ENCODE results near the gene ETV1.

ETV1 gene

DNA sequence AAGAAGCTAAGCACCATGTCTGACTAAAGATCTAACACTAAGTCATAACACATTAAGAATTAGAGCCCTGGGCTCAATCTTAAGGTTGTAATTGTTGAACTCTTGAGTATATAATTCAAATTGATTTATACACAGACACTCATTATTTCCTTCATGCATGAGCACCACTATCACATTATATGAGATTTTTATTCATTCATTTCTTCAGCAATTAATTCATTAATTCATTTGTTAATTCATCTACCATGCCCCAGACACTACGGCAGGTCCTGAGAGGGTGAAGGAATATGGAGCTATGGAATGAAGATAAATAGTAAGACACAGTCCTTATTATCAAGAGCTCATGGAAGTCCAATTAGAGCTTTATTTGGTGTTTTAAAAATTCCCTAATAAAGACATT lies 41.9 kb downstream of the ETV1 start:
- Histone ChIP-seq H3F3A (ENCODE audit: control insufficient read depth, insufficient read depth) (no peaks in the 10 kb centered on the region), H4K20me1 (ENCODE audit: control insufficient read depth, insufficient read depth, low read depth, low read length) (no peaks in the 10 kb centered on the region), H3K27ac (ENCODE audit: low read depth, low read length) (no peak overlapping the region), H3K27me3 (ENCODE audit: control insufficient read depth, low read length) (no peaks in the 10 kb centered on the region), H3K36me3 (ENCODE audit: control insufficient read depth, low read length) (no peaks in the 10 kb centered on the region), H3K4me2 (ENCODE audit: low read length) (no peak overlapping the region), H3K79me2 (ENCODE audit: control insufficient read depth, low read length) (no peaks in the 10 kb centered on the region), H3K4me1 (ENCODE audit: control insufficient read depth, low read length) (no peaks in the 10 kb centered on the region), H3K4me3 (ENCODE audit: low read length) (no peak overlapping the region), H3K9me3 (ENCODE audit: control insufficient read depth, insufficient read depth, low read length) (no peaks in the 10 kb centered on the region; the same call in 1 of the 2 replicates), H3K9me2 (replicated peaks; ENCODE audit: control insufficient read depth, low read length) (no peaks in the 10 kb centered on the region)
- TF ChIP-seq, protein P1, sequence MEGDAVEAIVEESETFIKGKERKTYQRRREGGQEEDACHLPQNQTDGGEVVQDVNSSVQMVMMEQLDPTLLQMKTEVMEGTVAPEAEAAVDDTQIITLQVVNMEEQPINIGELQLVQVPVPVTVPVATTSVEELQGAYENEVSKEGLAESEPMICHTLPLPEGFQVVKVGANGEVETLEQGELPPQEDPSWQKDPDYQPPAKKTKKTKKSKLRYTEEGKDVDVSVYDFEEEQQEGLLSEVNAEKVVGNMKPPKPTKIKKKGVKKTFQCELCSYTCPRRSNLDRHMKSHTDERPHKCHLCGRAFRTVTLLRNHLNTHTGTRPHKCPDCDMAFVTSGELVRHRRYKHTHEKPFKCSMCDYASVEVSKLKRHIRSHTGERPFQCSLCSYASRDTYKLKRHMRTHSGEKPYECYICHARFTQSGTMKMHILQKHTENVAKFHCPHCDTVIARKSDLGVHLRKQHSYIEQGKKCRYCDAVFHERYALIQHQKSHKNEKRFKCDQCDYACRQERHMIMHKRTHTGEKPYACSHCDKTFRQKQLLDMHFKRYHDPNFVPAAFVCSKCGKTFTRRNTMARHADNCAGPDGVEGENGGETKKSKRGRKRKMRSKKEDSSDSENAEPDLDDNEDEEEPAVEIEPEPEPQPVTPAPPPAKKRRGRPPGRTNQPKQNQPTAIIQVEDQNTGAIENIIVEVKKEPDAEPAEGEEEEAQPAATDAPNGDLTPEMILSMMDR (IDR thresholded peaks at IDR 0.05; ENCODE audit: low read depth, low read length, poor library complexity, severe bottlenecking) = no peak
- no peak for TF ChIP-seq EZH2phosphoT487 (IDR thresholded peaks at IDR 0.05; ENCODE audit: borderline replicate concordance, low read length)

DNA sequence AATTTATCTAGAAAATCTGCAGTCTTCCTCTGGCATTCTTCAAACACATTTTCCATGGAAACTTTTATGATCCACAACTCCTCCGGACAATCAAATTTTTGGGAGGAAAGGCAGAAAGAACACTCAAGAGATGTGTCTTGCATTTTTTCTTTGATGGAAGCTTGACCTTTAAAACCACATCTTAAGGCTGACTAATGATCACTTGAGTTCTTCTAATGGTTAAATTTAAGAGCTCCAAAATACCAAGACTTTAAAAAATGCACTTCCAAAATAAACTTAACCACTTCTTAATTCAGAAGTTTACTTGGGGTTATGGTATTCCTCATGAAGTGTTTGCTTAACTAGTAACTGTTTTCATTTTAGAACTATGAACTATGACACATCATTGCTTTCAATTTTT lies 43.3 kb downstream of the ETV1 start:
- Histone ChIP-seq H3K79me2 (ENCODE audit: control insufficient read depth, low read length) (no peaks in the 10 kb centered on the region), H3K9me2 (replicated peaks; ENCODE audit: control insufficient read depth, low read length) (no peaks in the 10 kb centered on the region), H3K4me3 (ENCODE audit: low read length) (no peak overlapping the region), H3F3A (ENCODE audit: control insufficient read depth, insufficient read depth) (no peaks in the 10 kb centered on the region), H3K36me3 (ENCODE audit: control insufficient read depth, low read length) (no peaks in the 10 kb centered on the region), H3K27me3 (ENCODE audit: control insufficient read depth, low read length) (no peaks in the 10 kb centered on the region), H3K27ac (ENCODE audit: low read depth, low read length) (no peak overlapping the region), H3K4me1 (ENCODE audit: control insufficient read depth, low read length) (no peaks in the 10 kb centered on the region), H3K4me2 (ENCODE audit: low read length) (no peak overlapping the region), H4K20me1 (ENCODE audit: control insufficient read depth, insufficient read depth, low read depth, low read length) (no peaks in the 10 kb centered on the region), H3K9me3 (ENCODE audit: control insufficient read depth, insufficient read depth, low read length) (no peaks in the 10 kb centered on the region; the same call in 1 of the 2 replicates)
- TF ChIP-seq, protein P1 (IDR thresholded peaks at IDR 0.05; ENCODE audit: low read depth, low read length, poor library complexity, severe bottlenecking) = no peak
- TF ChIP-seq EZH2phosphoT487 (IDR thresholded peaks at IDR 0.05; ENCODE audit: borderline replicate concordance, low read length) = no peak

DNA sequence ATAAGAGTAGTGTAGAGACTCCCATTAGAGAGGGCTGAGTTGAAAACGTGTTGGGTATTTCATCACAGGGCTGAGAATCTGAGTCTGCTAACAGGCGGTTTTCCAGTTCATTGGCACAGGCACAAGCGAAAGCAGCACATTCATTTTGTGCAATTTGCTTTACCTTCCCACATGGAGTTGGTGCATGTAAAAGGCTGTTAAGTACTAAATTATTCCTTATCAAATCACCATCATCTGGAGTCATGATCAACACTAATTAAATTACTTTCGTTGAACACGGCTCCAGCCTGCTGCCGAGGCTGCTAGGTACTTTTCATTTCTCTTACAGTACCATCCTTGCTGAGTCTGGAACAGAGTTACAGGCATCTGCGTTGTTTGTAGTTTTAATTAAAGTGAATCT lies 43.8 kb downstream of the ETV1 start:
- no peak overlapping the region for H3K4me3 ChIP-seq (ENCODE audit: low read length)
- H3K9me2 ChIP-seq (replicated peaks; ENCODE audit: control insufficient read depth, low read length) = no peaks in the 10 kb centered on the region
- no peaks in the 10 kb centered on the region for H3K27me3 ChIP-seq (ENCODE audit: control insufficient read depth, low read length)
- no peaks in the 10 kb centered on the region for H4K20me1 ChIP-seq (ENCODE audit: control insufficient read depth, insufficient read depth, low read depth, low read length)
- H3K36me3 ChIP-seq (ENCODE audit: control insufficient read depth, low read length) = no peaks in the 10 kb centered on the region
- H3F3A ChIP-seq (ENCODE audit: control insufficient read depth, insufficient read depth) = no peaks in the 10 kb centered on the region
- H3K27ac ChIP-seq (ENCODE audit: low read depth, low read length) = no peak overlapping the region
- no peak overlapping the region for H3K4me2 ChIP-seq (ENCODE audit: low read length)
- H3K79me2 ChIP-seq (ENCODE audit: control insufficient read depth, low read length) = no peaks in the 10 kb centered on the region
- no peaks in the 10 kb centered on the region; the same call in 1 of the 2 replicates for H3K9me3 ChIP-seq (ENCODE audit: control insufficient read depth, insufficient read depth, low read length)
- TF ChIP-seq, protein P1 (IDR thresholded peaks at IDR 0.05; ENCODE audit: low read depth, low read length, poor library complexity, severe bottlenecking) = no peak
- no peak for TF ChIP-seq EZH2phosphoT487 (IDR thresholded peaks at IDR 0.05; ENCODE audit: borderline replicate concordance, low read length)
- no peaks in the 10 kb centered on the region for H3K4me1 ChIP-seq (ENCODE audit: control insufficient read depth, low read length)
